Measurements from ENCODE around the gene GAB4. TPM values are rescaled to one million over a fixed set of nuclear protein-coding genes. Genes with fewer than 3 reads are reported as not detected.

The GAB4 gene, protein sequence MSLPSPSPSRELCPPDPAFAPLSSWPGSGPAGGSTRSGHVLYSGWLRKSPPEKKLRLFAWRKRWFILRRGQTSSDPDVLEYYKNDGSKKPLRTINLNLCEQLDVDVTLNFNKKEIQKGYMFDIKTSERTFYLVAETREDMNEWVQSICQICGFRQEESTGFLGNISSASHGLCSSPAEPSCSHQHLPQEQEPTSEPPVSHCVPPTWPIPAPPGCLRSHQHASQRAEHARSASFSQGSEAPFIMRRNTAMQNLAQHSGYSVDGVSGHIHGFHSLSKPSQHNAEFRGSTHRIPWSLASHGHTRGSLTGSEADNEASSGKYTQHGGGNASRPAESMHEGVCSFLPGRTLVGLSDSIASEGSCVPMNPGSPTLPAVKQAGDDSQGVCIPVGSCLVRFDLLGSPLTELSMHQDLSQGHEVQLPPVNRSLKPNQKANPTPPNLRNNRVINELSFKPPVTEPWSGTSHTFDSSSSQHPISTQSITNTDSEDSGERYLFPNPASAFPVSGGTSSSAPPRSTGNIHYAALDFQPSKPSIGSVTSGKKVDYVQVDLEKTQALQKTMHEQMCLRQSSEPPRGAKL
- total RNA-seq (not detected), polyA plus RNA-seq (not detected)

DNA sequence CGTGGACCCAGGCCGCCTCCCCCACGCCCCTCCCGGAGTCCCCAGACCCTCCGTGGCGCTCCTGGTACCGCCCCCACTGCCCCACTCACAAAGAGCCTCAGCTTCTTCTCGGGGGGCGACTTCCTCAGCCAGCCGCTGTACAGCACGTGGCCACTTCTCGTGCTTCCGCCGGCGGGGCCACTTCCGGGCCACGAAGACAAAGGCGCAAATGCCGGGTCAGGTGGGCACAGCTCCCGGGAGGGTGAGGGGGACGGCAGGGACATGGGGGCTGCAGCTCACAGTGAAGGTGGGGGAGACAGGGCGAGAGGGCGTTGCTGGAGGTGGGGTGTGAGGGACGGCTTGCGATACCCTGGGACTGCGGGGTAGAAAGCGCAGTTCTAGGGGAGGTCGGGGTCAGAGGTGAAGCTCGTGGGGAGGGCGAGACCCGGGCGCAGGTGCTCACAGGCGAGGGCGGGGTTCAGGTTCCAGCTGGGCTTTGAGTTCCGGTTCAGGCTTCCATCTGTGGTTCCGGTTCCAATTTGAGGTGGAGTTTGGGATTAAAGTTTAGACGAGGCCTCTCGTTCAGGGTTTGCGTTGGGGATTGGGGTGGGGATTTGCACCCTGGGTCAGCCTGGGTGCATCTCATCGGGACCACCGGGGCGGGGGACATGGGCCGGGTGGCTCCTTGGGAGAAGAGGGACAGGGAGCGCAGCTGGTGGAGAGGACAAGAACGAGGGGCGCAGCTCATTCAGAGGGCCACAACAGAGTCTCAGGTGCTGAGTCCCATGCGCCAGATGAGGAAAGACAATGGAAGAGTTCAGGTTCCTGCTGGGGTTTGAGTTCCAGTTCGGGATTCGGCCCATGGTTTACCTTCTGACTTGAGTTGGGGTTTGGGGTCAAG is at the start of gene GAB4:
TSS of gene GAB4 (minus strand) at position 371 of the 880 bp plus-strand sequence. CDS start at position 263, 108 bp downstream.
- H3K27ac ChIP-seq (ENCODE audit: low read depth in 1 of 2, low read length in 2 of 2): no peak within 1 kb of the TSS
- DNase-seq (ENCODE audit: low spot score): no peak
- TF ChIP-seq ATF3 (IDR thresholded peaks at IDR 0.05) (no peak), EGR1 (IDR thresholded peaks at IDR 0.05; ENCODE audit: low read depth in 2 of 2) (no peak), GABPA (IDR thresholded peaks at IDR 0.05 in 1 of 2, conservative IDR thresholded peaks at IDR 0.05 in 1 of 2) (no peak), RXRA (IDR thresholded peaks at IDR 0.05) (no peak), NR2F2 (IDR thresholded peaks at IDR 0.05) (no peak), CTCF (IDR thresholded peaks at IDR 0.05; ENCODE audit: low read depth, low read length, missing input control) (no peak), HNF4A (conservative IDR thresholded peaks at IDR 0.05) (no peak), FOXA1 (IDR thresholded peaks at IDR 0.05) (no peak), TAF1 (conservative IDR thresholded peaks at IDR 0.05) (no peak), SP1 (IDR thresholded peaks at IDR 0.05) (no peak), HNF4G (IDR thresholded peaks at IDR 0.05) (no peak)
- TF ChIP-seq, protein P1, sequence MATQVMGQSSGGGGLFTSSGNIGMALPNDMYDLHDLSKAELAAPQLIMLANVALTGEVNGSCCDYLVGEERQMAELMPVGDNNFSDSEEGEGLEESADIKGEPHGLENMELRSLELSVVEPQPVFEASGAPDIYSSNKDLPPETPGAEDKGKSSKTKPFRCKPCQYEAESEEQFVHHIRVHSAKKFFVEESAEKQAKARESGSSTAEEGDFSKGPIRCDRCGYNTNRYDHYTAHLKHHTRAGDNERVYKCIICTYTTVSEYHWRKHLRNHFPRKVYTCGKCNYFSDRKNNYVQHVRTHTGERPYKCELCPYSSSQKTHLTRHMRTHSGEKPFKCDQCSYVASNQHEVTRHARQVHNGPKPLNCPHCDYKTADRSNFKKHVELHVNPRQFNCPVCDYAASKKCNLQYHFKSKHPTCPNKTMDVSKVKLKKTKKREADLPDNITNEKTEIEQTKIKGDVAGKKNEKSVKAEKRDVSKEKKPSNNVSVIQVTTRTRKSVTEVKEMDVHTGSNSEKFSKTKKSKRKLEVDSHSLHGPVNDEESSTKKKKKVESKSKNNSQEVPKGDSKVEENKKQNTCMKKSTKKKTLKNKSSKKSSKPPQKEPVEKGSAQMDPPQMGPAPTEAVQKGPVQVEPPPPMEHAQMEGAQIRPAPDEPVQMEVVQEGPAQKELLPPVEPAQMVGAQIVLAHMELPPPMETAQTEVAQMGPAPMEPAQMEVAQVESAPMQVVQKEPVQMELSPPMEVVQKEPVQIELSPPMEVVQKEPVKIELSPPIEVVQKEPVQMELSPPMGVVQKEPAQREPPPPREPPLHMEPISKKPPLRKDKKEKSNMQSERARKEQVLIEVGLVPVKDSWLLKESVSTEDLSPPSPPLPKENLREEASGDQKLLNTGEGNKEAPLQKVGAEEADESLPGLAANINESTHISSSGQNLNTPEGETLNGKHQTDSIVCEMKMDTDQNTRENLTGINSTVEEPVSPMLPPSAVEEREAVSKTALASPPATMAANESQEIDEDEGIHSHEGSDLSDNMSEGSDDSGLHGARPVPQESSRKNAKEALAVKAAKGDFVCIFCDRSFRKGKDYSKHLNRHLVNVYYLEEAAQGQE (IDR thresholded peaks at IDR 0.05): no peak
- WGBS: 63% methylated on average over 49 of the region's 49 CpGs
- H3K27me3 ChIP-seq (ENCODE audit: control insufficient read depth in 4 of 4, insufficient read depth in 4 of 4, low read length in 3 of 4): peaks cover 0 to 6% (median 2%) of the 10 kb centered on the region in 4 donors
- no peaks in the 10 kb centered on the region for H3K9me3 ChIP-seq (ENCODE audit: control insufficient read depth in 4 of 4, low read length in 3 of 4)
- no peaks in the 10 kb centered on the region for H3K36me3 ChIP-seq (ENCODE audit: control insufficient read depth in 4 of 4, insufficient read depth in 3 of 4, low read depth in 1 of 4, low read length in 3 of 4)
- no peak within 1 kb of the TSS for H3K9ac ChIP-seq (ENCODE audit: low read depth in 1 of 2, low read length in 2 of 2)
- no peaks in the 10 kb centered on the region for H3K4me1 ChIP-seq (ENCODE audit: control insufficient read depth in 4 of 4, insufficient read depth in 4 of 4, low read length in 3 of 4)
- no peak within 1 kb of the TSS for H3K4me3 ChIP-seq (ENCODE audit: low read depth in 1 of 3, low read length in 3 of 3)

- no peaks in the 10 kb centered on the region for H3K9me3 ChIP-seq (ENCODE audit: control insufficient read depth in 4 of 4, low read length in 3 of 4)
- no peaks in the 10 kb centered on the region for H3K36me3 ChIP-seq (ENCODE audit: control insufficient read depth in 4 of 4, insufficient read depth in 3 of 4, low read depth in 1 of 4, low read length in 3 of 4)
- H3K27ac ChIP-seq (ENCODE audit: low read depth in 1 of 2, low read length in 2 of 2): no peak overlapping the region
- TF ChIP-seq CTCF (IDR thresholded peaks at IDR 0.05; ENCODE audit: low read depth, low read length, missing input control) (no peak), JUND (IDR thresholded peaks at IDR 0.05) (no peak), RAD21 (IDR thresholded peaks at IDR 0.05) (no peak), GABPA (IDR thresholded peaks at IDR 0.05 in 1 of 2, conservative IDR thresholded peaks at IDR 0.05 in 1 of 2) (no peak), ATF3 (IDR thresholded peaks at IDR 0.05) (no peak), FOXA1 (IDR thresholded peaks at IDR 0.05) (no peak), SP1 (IDR thresholded peaks at IDR 0.05) (no peak), TAF1 (conservative IDR thresholded peaks at IDR 0.05) (no peak), HNF4G (IDR thresholded peaks at IDR 0.05) (no peak), NR2F2 (IDR thresholded peaks at IDR 0.05) (no peak)
- TF ChIP-seq, protein P2, sequence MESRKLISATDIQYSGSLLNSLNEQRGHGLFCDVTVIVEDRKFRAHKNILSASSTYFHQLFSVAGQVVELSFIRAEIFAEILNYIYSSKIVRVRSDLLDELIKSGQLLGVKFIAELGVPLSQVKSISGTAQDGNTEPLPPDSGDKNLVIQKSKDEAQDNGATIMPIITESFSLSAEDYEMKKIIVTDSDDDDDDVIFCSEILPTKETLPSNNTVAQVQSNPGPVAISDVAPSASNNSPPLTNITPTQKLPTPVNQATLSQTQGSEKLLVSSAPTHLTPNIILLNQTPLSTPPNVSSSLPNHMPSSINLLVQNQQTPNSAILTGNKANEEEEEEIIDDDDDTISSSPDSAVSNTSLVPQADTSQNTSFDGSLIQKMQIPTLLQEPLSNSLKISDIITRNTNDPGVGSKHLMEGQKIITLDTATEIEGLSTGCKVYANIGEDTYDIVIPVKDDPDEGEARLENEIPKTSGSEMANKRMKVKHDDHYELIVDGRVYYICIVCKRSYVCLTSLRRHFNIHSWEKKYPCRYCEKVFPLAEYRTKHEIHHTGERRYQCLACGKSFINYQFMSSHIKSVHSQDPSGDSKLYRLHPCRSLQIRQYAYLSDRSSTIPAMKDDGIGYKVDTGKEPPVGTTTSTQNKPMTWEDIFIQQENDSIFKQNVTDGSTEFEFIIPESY (IDR thresholded peaks at IDR 0.05): no peak
Measured at GRCh38 chr22:17056807-17057206, 48.8 kb upstream of the GAB4 start.

More at GRCh38 chr22:17056807-17057206, 48.8 kb upstream of the GAB4 start:
- H3K4me3 ChIP-seq (ENCODE audit: low read depth in 1 of 3, low read length in 3 of 3): no peak overlapping the region
- no peaks in the 10 kb centered on the region for H3K4me1 ChIP-seq (ENCODE audit: control insufficient read depth in 4 of 4, insufficient read depth in 4 of 4, low read length in 3 of 4)
- no peak overlapping the region for H3K9ac ChIP-seq (ENCODE audit: low read depth in 1 of 2, low read length in 2 of 2)
- H3K27me3 ChIP-seq (ENCODE audit: control insufficient read depth in 4 of 4, insufficient read depth in 4 of 4, low read length in 3 of 4): no peaks in the 10 kb centered on the region
- WGBS: 79% methylated on average over 8 of the region's 8 CpGs
- no peak for DNase-seq (ENCODE audit: low spot score)

Measured in liver (tissue), 9 donors.